Neutrophil (primary cell): ENCODE data around the gene DDC.

Experiments
- H3K27ac ChIP-seq: fragments of 200-600 bp; sonication (generic); 2 replicates; pipeline ENCODE4 v1.5.1; 2016; ENCODE audit warnings: mild to moderate bottlenecking, moderate library complexity
- H3K27me3 ChIP-seq: fragments of 200-600 bp; sonication (generic); 2 replicates; pipeline ENCODE4 v1.6.0; 2016; ENCODE audit warnings: mild to moderate bottlenecking
- H3K36me3 ChIP-seq: fragments of 200-600 bp; sonication (generic); 2 replicates; pipeline ENCODE4 v1.5.1; 2017
- H3K4me1 ChIP-seq, 2 experiments: fragments of 200-600 bp in 1 of 2; sonication (generic) in 1 of 2; 1 replicate in 1 of 2; 2 replicates in 1 of 2; pipeline versions ENCODE4 v1.5.1 to v1.6.1; 2013 to 2016; ENCODE audit warnings: low read depth in 1 of 2, low read length in 1 of 2, mild to moderate bottlenecking in 1 of 2, moderate library complexity in 1 of 2; ENCODE audit not compliant: control insufficient read depth in 1 of 2, insufficient read depth in 1 of 2
- H3K4me3 ChIP-seq, 2 experiments: fragments of 200-600 bp in 1 of 2; sonication (generic) in 1 of 2; 1 replicate in 1 of 2; 2 replicates in 1 of 2; pipeline ENCODE4 v1.5.1; 2013 to 2016; ENCODE audit warnings: low read depth in 1 of 2, low read length in 1 of 2, mild to moderate bottlenecking in 1 of 2, moderate library complexity in 1 of 2
- H3K9me3 ChIP-seq: fragments of 200-600 bp; sonication (generic); 2 replicates; pipeline ENCODE4 v1.5.1; 2016
- CTCF ChIP-seq: fragments of 200-600 bp; sonication (generic); IDR thresholded peaks from 2 replicates; pipeline ENCODE4 v1.5.1; 2016; ENCODE audit warnings: antibody characterized with exemption

The DDC gene

DNA sequence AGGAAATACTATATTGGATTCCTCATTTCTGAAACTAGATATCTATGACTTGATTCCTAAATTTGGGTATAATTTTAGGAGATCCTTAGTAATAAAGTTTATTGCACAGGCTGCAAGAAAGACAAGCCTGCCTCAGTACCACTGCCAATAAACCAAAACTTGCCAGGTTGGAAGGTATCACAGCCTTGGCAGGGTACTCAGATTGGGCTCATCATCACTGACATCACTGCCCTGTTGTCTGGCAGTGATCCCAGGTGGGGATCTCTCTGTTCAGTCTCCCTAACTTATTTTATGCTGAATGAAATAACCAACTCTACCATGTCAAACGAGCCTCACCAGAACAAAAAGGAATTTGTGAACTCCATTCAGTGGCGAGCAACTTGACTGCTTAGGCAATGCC, 133.9 kb downstream of the DDC start:
- H3K4me3 ChIP-seq: no peak overlapping the region
- H3K4me1 ChIP-seq: no peaks in the 10 kb centered on the region
- H3K9me3 ChIP-seq: no peaks in the 10 kb centered on the region
- TF ChIP-seq CTCF: no peak
- no peaks in the 10 kb centered on the region for H3K27me3 ChIP-seq
- H3K36me3 ChIP-seq: no peaks in the 10 kb centered on the region
- no peak overlapping the region for H3K27ac ChIP-seq

- no peak overlapping the region for H3K4me3 ChIP-seq
- no peaks in the 10 kb centered on the region for H3K36me3 ChIP-seq
- no peaks in the 10 kb centered on the region for H3K27me3 ChIP-seq
- no peak for TF ChIP-seq CTCF
- no peaks in the 10 kb centered on the region for H3K4me1 ChIP-seq
- H3K9me3 ChIP-seq: no peaks in the 10 kb centered on the region
- H3K27ac ChIP-seq: no peak overlapping the region
These were observed 136.3 kb downstream of the DDC start for GRCh38 chr7:50428911-50429310.

DNA sequence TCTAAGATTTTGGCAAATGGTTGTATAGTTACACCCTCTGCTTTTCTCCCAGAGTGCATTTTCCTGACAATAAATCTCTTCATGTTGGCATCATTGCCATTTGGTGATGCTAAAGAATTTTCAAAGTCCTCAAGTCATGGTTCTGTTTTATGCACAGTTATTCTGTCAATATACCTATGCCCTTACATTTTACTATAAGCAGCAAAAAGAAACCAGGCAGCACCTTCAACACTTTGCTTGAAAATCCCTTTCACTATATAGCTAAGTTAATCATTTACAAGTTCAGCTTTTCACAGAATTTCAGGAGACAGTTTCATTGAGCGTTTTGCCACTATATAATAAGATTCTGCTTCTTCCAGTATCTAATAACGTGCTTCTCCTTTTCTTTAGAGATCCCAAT, 137.7 kb downstream of the DDC start:
- no peak for TF ChIP-seq CTCF
- Histone ChIP-seq H3K9me3 (no peaks in the 10 kb centered on the region), H3K4me1 (no peaks in the 10 kb centered on the region), H3K36me3 (no peaks in the 10 kb centered on the region), H3K27me3 (no peaks in the 10 kb centered on the region), H3K27ac (no peak overlapping the region), H3K4me3 (no peak overlapping the region)

GRCh38 chr7:50426280-50427045, 138.7 kb downstream of the DDC start:
- TF ChIP-seq CTCF: no peak
- H3K4me3 ChIP-seq: no peak overlapping the region
- no peaks in the 10 kb centered on the region for H3K27me3 ChIP-seq
- H3K27ac ChIP-seq: no peak overlapping the region
- no peaks in the 10 kb centered on the region for H3K9me3 ChIP-seq
- H3K4me1 ChIP-seq: no peaks in the 10 kb centered on the region
- no peaks in the 10 kb centered on the region for H3K36me3 ChIP-seq

GRCh38 chr7:50425318-50425717, 139.9 kb downstream of the DDC start:
- Histone ChIP-seq H3K36me3 (no peaks in the 10 kb centered on the region), H3K4me3 (no peak overlapping the region), H3K27me3 (no peaks in the 10 kb centered on the region), H3K27ac (no peak overlapping the region), H3K9me3 (no peaks in the 10 kb centered on the region), H3K4me1 (no peaks in the 10 kb centered on the region)
- no peak for TF ChIP-seq CTCF
